ENCODE data around the gene KAZN. TPM values are rescaled to one million over a fixed set of nuclear protein-coding genes. Genes with fewer than 3 reads are reported as not detected.

Gene KAZN
- total RNA-seq, 3 donors from 2014 or later, result 12.2 to 16.4 (median 16.2) TPM

- Histone ChIP-seq H3K9me3 (no peaks in the 10 kb centered on the region), H3K4me3 (no peak overlapping the region), H3K36me3 (no peaks in the 10 kb centered on the region), H3K4me1 (no peaks in the 10 kb centered on the region), H3K27ac (no peak overlapping the region), H3K27me3 (no peaks in the 10 kb centered on the region)
- no peak for TF ChIP-seq CTCF (IDR thresholded peaks at IDR 0.05)
- TF ChIP-seq POLR2AphosphoS5 (IDR thresholded peaks at IDR 0.05), result no peak
- TF ChIP-seq POLR2A (IDR thresholded peaks at IDR 0.05), result no peak
- intact Hi-C loops (cut with DNase I; ENCODE audit: low total_unique reads), result no loop called here
- DNase-seq (ENCODE audit: low spot score in 2 of 2), result no peak
These were observed 516.4 kb downstream of the KAZN start for GRCh38 chr1:15114884-15115283.

- no peaks in the 10 kb centered on the region for H3K36me3 ChIP-seq
- no peaks in the 10 kb centered on the region for H3K4me1 ChIP-seq
- no peaks in the 10 kb centered on the region for H3K9me3 ChIP-seq
- no peak for DNase-seq (ENCODE audit: low spot score in 2 of 2)
- no peak overlapping the region for H3K4me3 ChIP-seq
- no peaks in the 10 kb centered on the region for H3K27me3 ChIP-seq
- intact Hi-C loops (cut with DNase I; ENCODE audit: low total_unique reads), result no loop called here
- H3K27ac ChIP-seq, result no peak overlapping the region
- TF ChIP-seq CTCF (IDR thresholded peaks at IDR 0.05), result no peak
- no peak for TF ChIP-seq POLR2AphosphoS5 (IDR thresholded peaks at IDR 0.05)
- no peak for TF ChIP-seq POLR2A (IDR thresholded peaks at IDR 0.05)
These were observed 517.3 kb downstream of the KAZN start for GRCh38 chr1:15115542-15116330.

GRCh38 chr1:15116966-15117365, 518.5 kb downstream of the KAZN start:
- no peak overlapping the region for H3K27ac ChIP-seq
- H3K4me1 ChIP-seq, result no peaks in the 10 kb centered on the region
- no peak overlapping the region for H3K4me3 ChIP-seq
- no peaks in the 10 kb centered on the region for H3K27me3 ChIP-seq
- intact Hi-C loops (cut with DNase I; ENCODE audit: low total_unique reads), result no loop called here
- H3K9me3 ChIP-seq, result no peaks in the 10 kb centered on the region
- no peaks in the 10 kb centered on the region for H3K36me3 ChIP-seq
- no peak for DNase-seq (ENCODE audit: low spot score in 2 of 2)
- TF ChIP-seq POLR2A (IDR thresholded peaks at IDR 0.05), result no peak
- TF ChIP-seq CTCF (IDR thresholded peaks at IDR 0.05), result no peak
- TF ChIP-seq POLR2AphosphoS5 (IDR thresholded peaks at IDR 0.05), result no peak

GRCh38 chr1:15117671-15118325, 519.3 kb downstream of the KAZN start:
- intact Hi-C loops (cut with DNase I; ENCODE audit: low total_unique reads), result no loop called here
- H3K9me3 ChIP-seq, result no peaks in the 10 kb centered on the region
- no peak for TF ChIP-seq POLR2A (IDR thresholded peaks at IDR 0.05)
- no peak for TF ChIP-seq POLR2AphosphoS5 (IDR thresholded peaks at IDR 0.05)
- TF ChIP-seq CTCF (IDR thresholded peaks at IDR 0.05), result no peak
- H3K27me3 ChIP-seq, result no peaks in the 10 kb centered on the region
- H3K27ac ChIP-seq, result no peak overlapping the region
- H3K4me3 ChIP-seq, result no peak overlapping the region
- H3K36me3 ChIP-seq, result no peaks in the 10 kb centered on the region
- H3K4me1 ChIP-seq, result no peaks in the 10 kb centered on the region
- no peak for DNase-seq (ENCODE audit: low spot score in 2 of 2)

- DNase-seq (ENCODE audit: low spot score in 2 of 2), result no peak
- no peak overlapping the region for H3K27ac ChIP-seq
- intact Hi-C loops (cut with DNase I; ENCODE audit: low total_unique reads), result no loop called here
- H3K36me3 ChIP-seq, result no peaks in the 10 kb centered on the region
- no peaks in the 10 kb centered on the region for H3K27me3 ChIP-seq
- TF ChIP-seq POLR2AphosphoS5 (IDR thresholded peaks at IDR 0.05), result no peak
- no peak for TF ChIP-seq CTCF (IDR thresholded peaks at IDR 0.05)
- TF ChIP-seq POLR2A (IDR thresholded peaks at IDR 0.05), result no peak
- no peak overlapping the region for H3K4me3 ChIP-seq
- no peaks in the 10 kb centered on the region for H3K4me1 ChIP-seq
- H3K9me3 ChIP-seq, result no peaks in the 10 kb centered on the region
These were observed 520.1 kb downstream of the KAZN start for GRCh38 chr1:15118579-15118978.
